Sigmoid colon (tissue), 7 donors: ENCODE data around the gene ARHGDIA. TPM values are rescaled to one million over a fixed set of nuclear protein-coding genes. Genes with fewer than 3 reads are reported as not detected.

Experiments
- DNase-seq: peaks from one replicate; pipeline ENCODE4 v3.0.0-alpha.2; 2019
- H3K27ac ChIP-seq, 4 donors: fragments of 200-600 bp; sonication (generic); one replicate each; pipeline ENCODE4 v1.5.1; 2016 to 2019; ENCODE audit warnings: mild to moderate bottlenecking in 1 of 4
- H3K27me3 ChIP-seq, 3 donors: fragments of 200-600 bp; sonication (generic); one replicate each; pipeline ENCODE4 v1.5.1; 2019; ENCODE audit warnings: mild to moderate bottlenecking in 1 of 3
- H3K36me3 ChIP-seq, 4 donors: fragments of 200-600 bp; sonication (generic); one replicate each; pipeline ENCODE4 v1.5.1; 2016 to 2019
- H3K4me1 ChIP-seq, 4 donors: fragments of 200-600 bp; sonication (generic); one replicate each; pipeline ENCODE4 v1.5.1; 2017 to 2019
- H3K4me3 ChIP-seq, 4 donors: fragments of 200-600 bp; sonication (generic); one replicate each; pipeline ENCODE4 v1.5.1; 2017 to 2019; ENCODE audit warnings: mild to moderate bottlenecking in 2 of 4, moderate library complexity in 1 of 4
- H3K9me3 ChIP-seq, 4 donors: fragments of 200-600 bp in 3 of 4; sonication (generic) in 3 of 4; one replicate each; pipeline versions ENCODE4 v1.5.1 to v1.6.1; 2013 to 2019
- CTCF ChIP-seq, 4 experiments: fragments of 450-650 bp in 3 of 4; fragments of 200-600 bp in 1 of 4; IDR thresholded peaks; one replicate each; pipeline ENCODE4 v1.5.1; 2016 to 2019; ENCODE audit warnings: antibody characterized with exemption in 4 of 4, mild to moderate bottlenecking in 3 of 4, moderate library complexity in 2 of 4
- EP300 ChIP-seq, 4 donors: sonication (generic); formaldehyde crosslinking; IDR thresholded peaks; one replicate each; pipeline ENCODE4 v1.6.1; 2017; ENCODE audit warnings: antibody characterized with exemption in 4 of 4
- POLR2A ChIP-seq, 2 donors: fragments of 450-650 bp; IDR thresholded peaks; one replicate each; pipeline ENCODE4 v1.6.1; 2016; ENCODE audit warnings: antibody characterized with exemption in 2 of 2, mild to moderate bottlenecking in 2 of 2, moderate library complexity in 2 of 2
- POLR2AphosphoS5 ChIP-seq, 4 donors: sonication (generic); formaldehyde crosslinking; IDR thresholded peaks; one replicate each; pipeline ENCODE4 v1.6.1; 2017; ENCODE audit warnings: antibody characterized with exemption in 4 of 4
- WGBS, 2 donors: extraction: QIAGEN DNeasy Blood & Tissue Kit; methylation state at CpG; one replicate each; pipeline ENCODE4 v1.1.7; 2013; 5-methylcytosine and 5-hydroxymethylcytosine counted together
- intact Hi-C: fragments of 100-400 bp; cut with DNase I; formaldehyde crosslinking; loops from one replicate; pipeline ENCODE4 v1.15.1; 2023
- polyA plus RNA-seq, 3 donors: library from polyadenylated mRNA; stranded (reverse); fragments of 200-250 nt; gene quantifications; one replicate each; pipeline ENCODE4 v1.2.3, GENCODE V29; 2013
- total RNA-seq, 4 donors: library from RNA; depleted of rRNA; stranded (reverse); fragments of >200 nt; gene quantifications; one replicate each; pipeline ENCODE4 v1.1.0, GENCODE V29; 2016
- donor health status: healthy with polysubstance abuse.
- donor health status: Bipolar disorder and iron deficiency.
- donor health status: healthy.

The ARHGDIA gene
- total and polyA plus RNA-seq, 7 donors = 67.0 to 452 (median 99.5) TPM

GRCh38 chr17:81858170-81858966 lies 12.8 kb downstream of the ARHGDIA start:
- peaks cover 0 to 58% (median 32%) of the 10 kb centered on the region in 4 donors for H3K36me3 ChIP-seq
- H3K9me3 ChIP-seq = no peaks in the 10 kb centered on the region
- peak overlapping the region in 1 of 4 donors; percentile 80 for H3K4me3 ChIP-seq
- no peak for TF ChIP-seq CTCF (IDR thresholded peaks at IDR 0.05)
- no peak for TF ChIP-seq POLR2A (IDR thresholded peaks at IDR 0.05)
- H3K27ac ChIP-seq = no peak overlapping the region
- H3K27me3 ChIP-seq = no peaks in the 10 kb centered on the region
- DNase-seq = no peak
- 85 to 89% methylated on average over 30 of the region's 30 CpGs for WGBS, 2 donors
- H3K4me1 ChIP-seq = peaks cover 0 to 55% (median 38%) of the 10 kb centered on the region in 4 donors
- intact Hi-C loops = no loop called here

GRCh38 chr17:81854974-81855774 lies 16.0 kb downstream of the ARHGDIA start:
- intact Hi-C loops = no loop called here
- no peak for DNase-seq
- H3K36me3 ChIP-seq = peaks cover 19 to 87% (median 55%) of the 10 kb centered on the region in 4 donors
- TF ChIP-seq CTCF (IDR thresholded peaks at IDR 0.05) (no peak), POLR2AphosphoS5 (IDR thresholded peaks at IDR 0.05) (no peak), POLR2A (IDR thresholded peaks at IDR 0.05) (no peak), EP300 (IDR thresholded peaks at IDR 0.05) (no peak)
- WGBS, 2 donors = 68 to 86% methylated on average over 29 of the region's 29 CpGs
- peaks cover 0 to 33% (median 25%) of the 10 kb centered on the region in 4 donors for H3K4me1 ChIP-seq
- H3K27me3 ChIP-seq = no peaks in the 10 kb centered on the region
- no peaks in the 10 kb centered on the region for H3K9me3 ChIP-seq
- no peak overlapping the region for H3K4me3 ChIP-seq
- H3K27ac ChIP-seq = no peak overlapping the region

DNA sequence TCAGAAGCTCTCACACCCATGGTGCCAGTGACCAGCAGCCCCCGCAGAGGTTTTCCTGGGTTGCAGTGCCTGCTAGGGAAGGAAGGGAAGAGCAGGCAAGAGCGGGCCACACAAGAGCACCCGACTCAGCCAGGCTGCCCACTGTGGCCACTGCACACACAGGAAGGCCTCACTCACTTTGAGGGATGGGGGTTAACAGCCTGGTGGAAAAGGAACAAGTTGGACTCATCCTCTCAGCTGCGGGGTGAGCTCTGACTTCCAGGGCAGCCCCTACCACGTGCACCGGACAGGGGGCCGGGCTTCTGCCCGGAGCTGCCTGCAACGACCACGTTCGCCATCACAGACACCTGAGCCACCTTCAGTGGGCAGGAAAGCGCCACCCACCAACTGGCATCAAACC lies 18.9 kb downstream of the ARHGDIA start:
- WGBS, 2 donors = 95% methylated on average over 12 of the region's 12 CpGs
- no peak for TF ChIP-seq POLR2AphosphoS5 (IDR thresholded peaks at IDR 0.05)
- no peak for TF ChIP-seq EP300 (IDR thresholded peaks at IDR 0.05)
- TF ChIP-seq CTCF (IDR thresholded peaks at IDR 0.05) = no peak
- TF ChIP-seq POLR2A (IDR thresholded peaks at IDR 0.05) = no peak

GRCh38 chr17:81851423-81851822 lies 19.7 kb downstream of the ARHGDIA start:
- no peak overlapping the region for H3K4me3 ChIP-seq
- DNase-seq = no peak
- no peak overlapping the region for H3K27ac ChIP-seq
- peaks cover 29 to 94% (median 56%) of the 10 kb centered on the region in 4 donors for H3K36me3 ChIP-seq
- H3K4me1 ChIP-seq = peaks cover 0 to 6% (median 0%) of the 10 kb centered on the region in 4 donors
- H3K9me3 ChIP-seq = no peaks in the 10 kb centered on the region
- TF ChIP-seq POLR2AphosphoS5 (IDR thresholded peaks at IDR 0.05) (no peak), CTCF (IDR thresholded peaks at IDR 0.05) (no peak), POLR2A (IDR thresholded peaks at IDR 0.05) (no peak), EP300 (IDR thresholded peaks at IDR 0.05) (no peak)
- no peaks in the 10 kb centered on the region for H3K27me3 ChIP-seq
- intact Hi-C loops = no loop called here
- 96 to 97% methylated on average over 16 of the region's 16 CpGs for WGBS, 2 donors

More for the DNA sequence above, 18.9 kb downstream of the ARHGDIA start:
- DNase-seq = no peak
- Histone ChIP-seq H3K4me1 (peaks cover 0 to 6% (median 3%) of the 10 kb centered on the region in 4 donors), H3K9me3 (no peaks in the 10 kb centered on the region), H3K27me3 (no peaks in the 10 kb centered on the region), H3K4me3 (no peak overlapping the region), H3K36me3 (peaks cover 21 to 94% (median 57%) of the 10 kb centered on the region in 4 donors), H3K27ac (no peak overlapping the region)
- intact Hi-C loops = no loop called here
